Measurements from ENCODE around the gene SCFD1.
"Not testable (repeated sequence)": the region's sequence is repeated elsewhere in the genome, so short reads cannot be mapped to it uniquely, and the experiment has no call there.

GRCh38 chr14:30680776-30681175 is 58.7 kb downstream of the SCFD1 start:
- not testable (repeated sequence) for TF ChIP-seq CTCF (IDR thresholded peaks at IDR 0.05; ENCODE audit: borderline replicate concordance, extremely low read depth, low read length, poor library complexity, severe bottlenecking); EZH2 (IDR thresholded peaks at IDR 0.05; ENCODE audit: borderline replicate concordance, low read depth, low read length, severe bottlenecking)

Data from DND-41 (cell line).